Skin epidermis (tissue), 12 donors: Measurements from ENCODE around the gene EXT2.

ENCODE experiments used
- H3K27ac ChIP-seq, 21 experiments: fragments of 200-600 bp; sonication (generic) in 11 of 21; one replicate each; pipeline ENCODE4 v1.5.0; 2020; ENCODE audit warnings: mild to moderate bottlenecking in 3 of 21, inconsistent platforms in 2 of 21, moderate library complexity in 2 of 21
- H3K4me3 ChIP-seq, 7 experiments: fragments of 200-600 bp; sonication (generic) in 2 of 7; one replicate each; pipeline ENCODE4 v1.5.0; 2020; ENCODE audit warnings: inconsistent platforms in 2 of 7, mild to moderate bottlenecking in 2 of 7, moderate library complexity in 1 of 7

EXT2 gene

GRCh38 chr11:44256673-44257291 lies 161.3 kb downstream of the EXT2 start:
- Histone ChIP-seq H3K27ac (no peak overlapping the region), H3K4me3 (no peak overlapping the region)

GRCh38 chr11:44257338-44258189 lies 162.1 kb downstream of the EXT2 start:
- Histone ChIP-seq H3K27ac (no peak overlapping the region), H3K4me3 (no peak overlapping the region)

GRCh38 chr11:44258190-44258489 lies 162.7 kb downstream of the EXT2 start:
- no peak overlapping the region for H3K4me3 ChIP-seq
- H3K27ac ChIP-seq, result no peak overlapping the region

- Histone ChIP-seq H3K4me3 (no peak overlapping the region), H3K27ac (no peak overlapping the region)
Observed at GRCh38 chr11:44258839-44259420, 163.5 kb downstream of the EXT2 start.

- Histone ChIP-seq H3K27ac (no peak overlapping the region), H3K4me3 (no peak overlapping the region)
Observed at GRCh38 chr11:44260081-44260480, 164.6 kb downstream of the EXT2 start.

GRCh38 chr11:44261800-44262591 lies 166.5 kb downstream of the EXT2 start:
- Histone ChIP-seq H3K4me3 (no peak overlapping the region), H3K27ac (no peak overlapping the region)

GRCh38 chr11:44263738-44264437 lies 168.4 kb downstream of the EXT2 start:
- Histone ChIP-seq H3K27ac (no peak overlapping the region), H3K4me3 (no peak overlapping the region)

GRCh38 chr11:44264438-44264749 lies 168.9 kb downstream of the EXT2 start:
- no peak overlapping the region for H3K27ac ChIP-seq
- H3K4me3 ChIP-seq, result no peak overlapping the region

GRCh38 chr11:44264761-44265160 lies 169.3 kb downstream of the EXT2 start:
- no peak overlapping the region for H3K4me3 ChIP-seq
- no peak overlapping the region for H3K27ac ChIP-seq

- H3K27ac ChIP-seq, result no peak overlapping the region
Observed at GRCh38 chr11:44266056-44266780, 170.7 kb downstream of the EXT2 start.

GRCh38 chr11:44267006-44267749 lies 171.7 kb downstream of the EXT2 start:
- Histone ChIP-seq H3K4me3 (no peak overlapping the region), H3K27ac (no peak overlapping the region)

More at GRCh38 chr11:44266056-44266780, 170.7 kb downstream of the EXT2 start:
- no peak overlapping the region for H3K4me3 ChIP-seq

GRCh38 chr11:44267750-44268613 lies 172.5 kb downstream of the EXT2 start:
- H3K4me3 ChIP-seq, result no peak overlapping the region
- no peak overlapping the region for H3K27ac ChIP-seq

- no peak overlapping the region for H3K27ac ChIP-seq
Observed at GRCh38 chr11:44268614-44269080, 173.2 kb downstream of the EXT2 start.

GRCh38 chr11:44269369-44270351 lies 174.2 kb downstream of the EXT2 start:
- no peak overlapping the region for H3K4me3 ChIP-seq

More at GRCh38 chr11:44268614-44269080, 173.2 kb downstream of the EXT2 start:
- no peak overlapping the region for H3K4me3 ChIP-seq

GRCh38 chr11:44270403-44271273 lies 175.2 kb downstream of the EXT2 start:
- H3K27ac ChIP-seq, result peak overlapping the region in 2 of 21 experiments; percentile 11 to 52

More at GRCh38 chr11:44269369-44270351, 174.2 kb downstream of the EXT2 start:
- peak overlapping the region in 4 of 21 experiments; percentile 11 to 52 (median 41) for H3K27ac ChIP-seq

More at GRCh38 chr11:44270403-44271273, 175.2 kb downstream of the EXT2 start:
- no peak overlapping the region for H3K4me3 ChIP-seq
